ENCODE data around the gene CTBP1.
"Not testable (repeated sequence)": the region's sequence is repeated elsewhere in the genome, so short reads cannot be mapped to it uniquely, and the experiment has no call there.

DNA sequence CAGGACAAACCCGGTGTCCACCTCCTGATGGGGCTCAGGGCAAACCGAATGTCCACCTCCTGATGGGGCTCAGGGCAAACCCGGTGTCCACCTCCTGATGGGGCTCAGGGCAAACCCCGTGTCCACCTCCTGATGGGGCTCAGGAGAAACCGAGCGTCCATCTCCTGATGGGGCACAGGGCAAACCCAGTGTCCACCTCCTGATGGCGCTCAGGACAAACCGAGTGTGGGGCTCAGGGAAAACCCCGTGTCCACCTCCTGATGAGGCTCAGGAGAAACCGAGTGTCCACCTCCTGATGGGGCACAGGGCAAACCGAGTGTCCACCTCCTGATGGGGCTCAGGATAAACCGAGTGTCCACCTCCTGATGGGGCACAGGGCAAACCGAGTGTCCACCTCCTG is 12.1 kb downstream of the CTBP1 start:
- TF ChIP-seq, protein P1, sequence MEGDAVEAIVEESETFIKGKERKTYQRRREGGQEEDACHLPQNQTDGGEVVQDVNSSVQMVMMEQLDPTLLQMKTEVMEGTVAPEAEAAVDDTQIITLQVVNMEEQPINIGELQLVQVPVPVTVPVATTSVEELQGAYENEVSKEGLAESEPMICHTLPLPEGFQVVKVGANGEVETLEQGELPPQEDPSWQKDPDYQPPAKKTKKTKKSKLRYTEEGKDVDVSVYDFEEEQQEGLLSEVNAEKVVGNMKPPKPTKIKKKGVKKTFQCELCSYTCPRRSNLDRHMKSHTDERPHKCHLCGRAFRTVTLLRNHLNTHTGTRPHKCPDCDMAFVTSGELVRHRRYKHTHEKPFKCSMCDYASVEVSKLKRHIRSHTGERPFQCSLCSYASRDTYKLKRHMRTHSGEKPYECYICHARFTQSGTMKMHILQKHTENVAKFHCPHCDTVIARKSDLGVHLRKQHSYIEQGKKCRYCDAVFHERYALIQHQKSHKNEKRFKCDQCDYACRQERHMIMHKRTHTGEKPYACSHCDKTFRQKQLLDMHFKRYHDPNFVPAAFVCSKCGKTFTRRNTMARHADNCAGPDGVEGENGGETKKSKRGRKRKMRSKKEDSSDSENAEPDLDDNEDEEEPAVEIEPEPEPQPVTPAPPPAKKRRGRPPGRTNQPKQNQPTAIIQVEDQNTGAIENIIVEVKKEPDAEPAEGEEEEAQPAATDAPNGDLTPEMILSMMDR (conservative IDR thresholded peaks at IDR 0.05; ENCODE audit: low read depth, low read length) = not testable (repeated sequence)
- not testable (repeated sequence) for TF ChIP-seq EZH2 (IDR thresholded peaks at IDR 0.05; ENCODE audit: borderline replicate concordance, low read depth, low read length, poor library complexity, severe bottlenecking)

All from A673 (cell line).